HepG2 (cell line): Measurements from ENCODE around the gene PRSS36. TPM values are rescaled to one million over a fixed set of nuclear protein-coding genes. Genes with fewer than 3 reads are reported as not detected.

Source experiments
- ARID5B ChIP-seq: IDR thresholded peaks from 2 replicates; pipeline ENCODE4 v1.4.0; 2020; ENCODE audit warnings: mild to moderate bottlenecking, missing genetic modification reagents
- HIC2 ChIP-seq: sonication (generic); formaldehyde crosslinking; IDR thresholded peaks from 2 replicates; pipeline ENCODE4 v1.9.0; 2022; ENCODE audit warnings: low read depth, missing genetic modification reagents
- NCOA5 ChIP-seq: sonication (generic); formaldehyde crosslinking; IDR thresholded peaks from 2 replicates; pipeline ENCODE4 v1.4.0; 2020; ENCODE audit warnings: missing genetic modification reagents
- POLR2G ChIP-seq: fragments of 200-400 bp; formaldehyde crosslinking; IDR thresholded peaks from 2 replicates; pipeline ENCODE4 v1.6.1; 2018; ENCODE audit warnings: mild to moderate bottlenecking, low read depth, low read length, moderate library complexity
- SOX6 ChIP-seq, 2 experiments: fragments of 450-650 bp in 1 of 2; sonication (generic) in 1 of 2; formaldehyde crosslinking in 1 of 2; IDR thresholded peaks; 2 replicates each; pipeline versions ENCODE4 v1.4.0 to v1.6.1; 2017 to 2020; ENCODE audit warnings: antibody characterized with exemption in 1 of 2, mild to moderate bottlenecking in 1 of 2, missing genetic modification reagents in 1 of 2
- TBX2 ChIP-seq: sonication (generic); formaldehyde crosslinking; IDR thresholded peaks from 2 replicates; pipeline ENCODE4 v1.5.0; 2020; ENCODE audit warnings: missing genetic modification reagents, mild to moderate bottlenecking, borderline replicate concordance
- YEATS4 ChIP-seq: sonication (generic); formaldehyde crosslinking; IDR thresholded peaks from 2 replicates; pipeline ENCODE4 v1.4.0; 2020; ENCODE audit warnings: missing genetic modification reagents, borderline replicate concordance
- ZNF382 ChIP-seq: sonication (generic); formaldehyde crosslinking; IDR thresholded peaks from 2 replicates; pipeline ENCODE4 v1.5.0; 2020; ENCODE audit warnings: missing genetic modification reagents, mild to moderate bottlenecking, borderline replicate concordance
- ZNF513 ChIP-seq: sonication (generic); formaldehyde crosslinking; conservative IDR thresholded peaks from 2 replicates; pipeline ENCODE4 v1.5.0; 2020; ENCODE audit warnings: missing genetic modification reagents
- ZNF737 ChIP-seq: sonication (generic); formaldehyde crosslinking; IDR thresholded peaks from 2 replicates; pipeline ENCODE4 v1.5.0; 2020; ENCODE audit warnings: missing genetic modification reagents, mild to moderate bottlenecking, borderline replicate concordance
- ZNF776 ChIP-seq: sonication (generic); formaldehyde crosslinking; IDR thresholded peaks from 2 replicates; pipeline ENCODE4 v1.4.0; 2020; ENCODE audit warnings: mild to moderate bottlenecking, missing genetic modification reagents
- ZNF792 ChIP-seq: IDR thresholded peaks from 2 replicates; pipeline ENCODE4 v1.6.1; 2016
- ZXDC ChIP-seq: sonication (generic); formaldehyde crosslinking; IDR thresholded peaks from 2 replicates; pipeline ENCODE4 v1.5.0; 2020; ENCODE audit warnings: mild to moderate bottlenecking, missing genetic modification reagents
- polyA plus RNA-seq, 8 experiments: library from polyadenylated mRNA; depleted of rRNA in 3 of 8; stranded (reverse) in 7 of 8; unstranded in 1 of 8; fragments of >200 nt; fragmentation: Illumina TruSeq in 4 of 8; extraction: Trizol in 4 of 8; gene quantifications; 2 replicates each; pipeline versions ENCODE4 v1.2.1 to v1.2.3, GENCODE V29; 2011 to 2016; ENCODE audit warnings: low read depth in 4 of 8, missing spikeins in 1 of 8, mixed read lengths in 1 of 8; ENCODE audit not compliant: insufficient read depth in 1 of 8
- total RNA-seq, 5 experiments: library from RNA; depleted of rRNA; stranded (reverse); fragments of >200 nt; fragmentation: Illumina TruSeq; extraction: Trizol; gene quantifications; 2 replicates each; pipeline ENCODE4 v1.2.3, GENCODE V29; 2016; ENCODE audit warnings: low read depth in 1 of 5

Gene PRSS36
- total and polyA plus RNA-seq, 2 of the 13 experiments (the other 11 are each of a cell fraction or from before 2014, with no cell fraction given) = 1.5 to 2.1 TPM

- TF ChIP-seq HIC2 (CRISPR knock-in tag) (no peak), ZXDC (CRISPR knock-in tag) (0 out of 2 replicates have a peak, but pooled peaks have one; percentile 46), ZNF382 (CRISPR knock-in tag) (no peak), ZNF776 (no peak; the same call in 1 of the 2 replicates), SOX6 (IDR thresholded peaks at IDR 0.05) (no peak), SOX6 (CRISPR knock-in tag; IDR thresholded peaks at IDR 0.05) (peak; percentile 38; the same call in 1 of the 2 replicates), POLR2G (peak; percentile 95), YEATS4 (CRISPR knock-in tag) (peak; percentile 86), ZNF513 (CRISPR knock-in tag) (0 out of 2 replicates have a peak, but pooled peaks have one; percentile 52), ZNF792 (peak; percentile 81), NCOA5 (CRISPR knock-in tag) (no peak), TBX2 (CRISPR knock-in tag) (peak; percentile 82; the same call in 1 of the 2 replicates), ZNF737 (no peak), ARID5B (CRISPR knock-in tag) (peak; percentile 62)
These were observed 32.3 kb downstream of the PRSS36 start, which contains the start of gene KAT8 (continued) for GRCh38 chr16:31117384-31118222.
